Neutrophil (primary cell): ENCODE data around the gene SARDH.

Source experiments
- H3K27ac ChIP-seq: fragments of 200-600 bp; sonication (generic); 2 replicates; pipeline ENCODE4 v1.5.1; 2016; ENCODE audit warnings: mild to moderate bottlenecking, moderate library complexity
- H3K27me3 ChIP-seq: fragments of 200-600 bp; sonication (generic); 2 replicates; pipeline ENCODE4 v1.6.0; 2016; ENCODE audit warnings: mild to moderate bottlenecking
- H3K36me3 ChIP-seq: fragments of 200-600 bp; sonication (generic); 2 replicates; pipeline ENCODE4 v1.5.1; 2017
- H3K4me1 ChIP-seq, 2 experiments: fragments of 200-600 bp in 1 of 2; sonication (generic) in 1 of 2; 1 replicate in 1 of 2; 2 replicates in 1 of 2; pipeline versions ENCODE4 v1.5.1 to v1.6.1; 2013 to 2016; ENCODE audit warnings: low read depth in 1 of 2, low read length in 1 of 2, mild to moderate bottlenecking in 1 of 2, moderate library complexity in 1 of 2; ENCODE audit not compliant: control insufficient read depth in 1 of 2, insufficient read depth in 1 of 2
- H3K4me3 ChIP-seq, 2 experiments: fragments of 200-600 bp in 1 of 2; sonication (generic) in 1 of 2; 1 replicate in 1 of 2; 2 replicates in 1 of 2; pipeline ENCODE4 v1.5.1; 2013 to 2016; ENCODE audit warnings: low read depth in 1 of 2, low read length in 1 of 2, mild to moderate bottlenecking in 1 of 2, moderate library complexity in 1 of 2
- H3K9me3 ChIP-seq: fragments of 200-600 bp; sonication (generic); 2 replicates; pipeline ENCODE4 v1.5.1; 2016
- TF ChIP-seq, protein P1 (sequence below): fragments of 200-600 bp; sonication (generic); IDR thresholded peaks from 2 replicates; pipeline ENCODE4 v1.5.1; 2016; ENCODE audit warnings: antibody characterized with exemption

Gene SARDH, protein sequence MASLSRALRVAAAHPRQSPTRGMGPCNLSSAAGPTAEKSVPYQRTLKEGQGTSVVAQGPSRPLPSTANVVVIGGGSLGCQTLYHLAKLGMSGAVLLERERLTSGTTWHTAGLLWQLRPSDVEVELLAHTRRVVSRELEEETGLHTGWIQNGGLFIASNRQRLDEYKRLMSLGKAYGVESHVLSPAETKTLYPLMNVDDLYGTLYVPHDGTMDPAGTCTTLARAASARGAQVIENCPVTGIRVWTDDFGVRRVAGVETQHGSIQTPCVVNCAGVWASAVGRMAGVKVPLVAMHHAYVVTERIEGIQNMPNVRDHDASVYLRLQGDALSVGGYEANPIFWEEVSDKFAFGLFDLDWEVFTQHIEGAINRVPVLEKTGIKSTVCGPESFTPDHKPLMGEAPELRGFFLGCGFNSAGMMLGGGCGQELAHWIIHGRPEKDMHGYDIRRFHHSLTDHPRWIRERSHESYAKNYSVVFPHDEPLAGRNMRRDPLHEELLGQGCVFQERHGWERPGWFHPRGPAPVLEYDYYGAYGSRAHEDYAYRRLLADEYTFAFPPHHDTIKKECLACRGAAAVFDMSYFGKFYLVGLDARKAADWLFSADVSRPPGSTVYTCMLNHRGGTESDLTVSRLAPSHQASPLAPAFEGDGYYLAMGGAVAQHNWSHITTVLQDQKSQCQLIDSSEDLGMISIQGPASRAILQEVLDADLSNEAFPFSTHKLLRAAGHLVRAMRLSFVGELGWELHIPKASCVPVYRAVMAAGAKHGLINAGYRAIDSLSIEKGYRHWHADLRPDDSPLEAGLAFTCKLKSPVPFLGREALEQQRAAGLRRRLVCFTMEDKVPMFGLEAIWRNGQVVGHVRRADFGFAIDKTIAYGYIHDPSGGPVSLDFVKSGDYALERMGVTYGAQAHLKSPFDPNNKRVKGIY

GRCh38 chr9:133737774-133738639 is at the start of gene SARDH:
Gene SARDH (minus strand): TSS chr9:133738352. CDS start chr9:133734173, 4,179 bp downstream.
- Histone ChIP-seq H3K9me3 (no peaks in the 10 kb centered on the region), H3K4me3 (no peak within 1 kb of the TSS), H3K36me3 (no peaks in the 10 kb centered on the region), H3K4me1 (no peaks in the 10 kb centered on the region), H3K27ac (no peak within 1 kb of the TSS), H3K27me3 (peaks cover 24% of the 10 kb centered on the region)
- TF ChIP-seq, protein P1, sequence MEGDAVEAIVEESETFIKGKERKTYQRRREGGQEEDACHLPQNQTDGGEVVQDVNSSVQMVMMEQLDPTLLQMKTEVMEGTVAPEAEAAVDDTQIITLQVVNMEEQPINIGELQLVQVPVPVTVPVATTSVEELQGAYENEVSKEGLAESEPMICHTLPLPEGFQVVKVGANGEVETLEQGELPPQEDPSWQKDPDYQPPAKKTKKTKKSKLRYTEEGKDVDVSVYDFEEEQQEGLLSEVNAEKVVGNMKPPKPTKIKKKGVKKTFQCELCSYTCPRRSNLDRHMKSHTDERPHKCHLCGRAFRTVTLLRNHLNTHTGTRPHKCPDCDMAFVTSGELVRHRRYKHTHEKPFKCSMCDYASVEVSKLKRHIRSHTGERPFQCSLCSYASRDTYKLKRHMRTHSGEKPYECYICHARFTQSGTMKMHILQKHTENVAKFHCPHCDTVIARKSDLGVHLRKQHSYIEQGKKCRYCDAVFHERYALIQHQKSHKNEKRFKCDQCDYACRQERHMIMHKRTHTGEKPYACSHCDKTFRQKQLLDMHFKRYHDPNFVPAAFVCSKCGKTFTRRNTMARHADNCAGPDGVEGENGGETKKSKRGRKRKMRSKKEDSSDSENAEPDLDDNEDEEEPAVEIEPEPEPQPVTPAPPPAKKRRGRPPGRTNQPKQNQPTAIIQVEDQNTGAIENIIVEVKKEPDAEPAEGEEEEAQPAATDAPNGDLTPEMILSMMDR, result no peak

- Histone ChIP-seq H3K27me3 (peaks cover 31% of the 10 kb centered on the region), H3K4me3 (no peak overlapping the region), H3K36me3 (no peaks in the 10 kb centered on the region), H3K9me3 (no peaks in the 10 kb centered on the region), H3K4me1 (no peaks in the 10 kb centered on the region), H3K27ac (no peak overlapping the region)
- TF ChIP-seq, protein P1, result no peak
Observed at GRCh38 chr9:133787754-133788025, 49.5 kb upstream of the SARDH start.

GRCh38 chr9:133786907-133787753 is 49.0 kb upstream of the SARDH start:
- Histone ChIP-seq H3K9me3 (no peaks in the 10 kb centered on the region), H3K36me3 (no peaks in the 10 kb centered on the region), H3K4me1 (no peaks in the 10 kb centered on the region), H3K27ac (no peak overlapping the region), H3K27me3 (peaks cover 31% of the 10 kb centered on the region), H3K4me3 (no peak overlapping the region)
- TF ChIP-seq, protein P1, result no peak

- H3K9me3 ChIP-seq, result no peaks in the 10 kb centered on the region
- TF ChIP-seq, protein P1, result no peak
- H3K4me3 ChIP-seq, result no peak overlapping the region
- peaks cover 31% of the 10 kb centered on the region for H3K27me3 ChIP-seq
- no peaks in the 10 kb centered on the region for H3K4me1 ChIP-seq
- H3K27ac ChIP-seq, result no peak overlapping the region
- H3K36me3 ChIP-seq, result no peaks in the 10 kb centered on the region
Observed at GRCh38 chr9:133786371-133786753, 48.2 kb upstream of the SARDH start.
